A673 (cell line): ENCODE data around the gene MLST8. TPM values are rescaled to one million over a fixed set of nuclear protein-coding genes. Genes with fewer than 3 reads are reported as not detected.
"Not testable (repeated sequence)": the region's sequence is repeated elsewhere in the genome, so short reads cannot be mapped to it uniquely, and the experiment has no call there.

Experiments used
- BruUV-seq: library from RNA; stranded (reverse); fragments of 400-500 nt; replicated peaks from 2 replicates; lab custom pipeline; 2021; lab: Mats Ljungman, UMichigan
- CTCF ChIA-PET: fragments of 300-600 bp; sonication (Branson Sonifier 250); formaldehyde crosslinking; loops from one replicate; lab custom pipeline; 2022; ENCODE audit warnings: antibody characterized with exemption; lab: Charles Lee
- POLR2A ChIA-PET: fragments of 300-600 bp; sonication (Branson Sonifier 250); formaldehyde crosslinking; loops from one replicate; lab custom pipeline; 2022; ENCODE audit warnings: antibody characterized with exemption; ENCODE audit not compliant: low non-redundant PET; lab: Charles Lee
- DNase-seq: peaks from one replicate; pipeline ENCODE4 v3.0.0-alpha.2; 2015; ENCODE audit warnings: low spot score
- H3K27ac ChIP-seq: fragments of 200-600 bp; sonication (generic); 2 replicates; pipeline ENCODE4 v1.5.1; 2016; ENCODE audit warnings: mixed run types, low read depth, mild to moderate bottlenecking, mixed read lengths, antibody characterized with exemption, low read length; ENCODE audit not compliant: poor library complexity, severe bottlenecking
- H3K27me3 ChIP-seq: fragments of 200-600 bp; sonication (generic); replicated peaks from 2 replicates; pipeline ENCODE4 v1.6.1; 2017; ENCODE audit warnings: mixed run types, low read depth, mild to moderate bottlenecking, mixed read lengths, antibody characterized with exemption, low read length; ENCODE audit not compliant: insufficient read depth, poor library complexity
- H3K36me3 ChIP-seq: fragments of 200-600 bp; sonication (generic); 2 replicates; pipeline ENCODE4 v1.6.1; 2016; ENCODE audit warnings: mixed run types, mild to moderate bottlenecking, mixed read lengths, antibody characterized with exemption, low read length; ENCODE audit not compliant: insufficient read depth, poor library complexity, severe bottlenecking
- H3K4me1 ChIP-seq: fragments of 200-600 bp; sonication (generic); 2 replicates; pipeline ENCODE4 v1.6.1; 2017; ENCODE audit warnings: mixed run types, mild to moderate bottlenecking, mixed read lengths, antibody characterized with exemption, low read length; ENCODE audit not compliant: insufficient read depth, poor library complexity, severe bottlenecking
- H3K4me3 ChIP-seq: fragments of 200-600 bp; sonication (generic); 2 replicates; pipeline ENCODE4 v1.5.1; 2016; ENCODE audit warnings: low read depth, mixed run types, mild to moderate bottlenecking, mixed read lengths, low read length; ENCODE audit not compliant: poor library complexity, severe bottlenecking
- H3K9me3 ChIP-seq: fragments of 200-600 bp; sonication (generic); 2 replicates; pipeline ENCODE4 v1.6.1; 2016; ENCODE audit warnings: mixed run types, low read depth, mild to moderate bottlenecking, mixed read lengths, antibody characterized with exemption, low read length; ENCODE audit not compliant: poor library complexity, severe bottlenecking
- CTCF ChIP-seq: fragments of 300-800, 200-600 bp; sonication (generic); conservative IDR thresholded peaks from 2 replicates; pipeline ENCODE4 v1.5.1; 2017; ENCODE audit warnings: low read depth, mild to moderate bottlenecking, antibody characterized with exemption, low read length, moderate library complexity, mixed read lengths
- EZH2 ChIP-seq: fragments of 200-600 bp; sonication (generic); IDR thresholded peaks from 2 replicates; pipeline ENCODE4 v1.6.1; 2017; ENCODE audit warnings: borderline replicate concordance, low read depth, mild to moderate bottlenecking, mixed read lengths, antibody characterized with exemption, low read length; ENCODE audit not compliant: poor library complexity, severe bottlenecking
- intact Hi-C: fragments of 100-400 bp; cut with micrococcal nuclease; formaldehyde crosslinking; loops from one replicate; pipeline ENCODE4 v1.10.0; 2022; ENCODE audit not compliant: unreplicated experiment
- total RNA-seq: library from RNA; stranded (reverse); gene quantifications from 2 replicates; pipeline ENCODE4 v1.2.3, GENCODE V29; 2021

Gene MLST8
- total RNA-seq, 1 experiment from 2014 or later = 58.3 TPM

DNA sequence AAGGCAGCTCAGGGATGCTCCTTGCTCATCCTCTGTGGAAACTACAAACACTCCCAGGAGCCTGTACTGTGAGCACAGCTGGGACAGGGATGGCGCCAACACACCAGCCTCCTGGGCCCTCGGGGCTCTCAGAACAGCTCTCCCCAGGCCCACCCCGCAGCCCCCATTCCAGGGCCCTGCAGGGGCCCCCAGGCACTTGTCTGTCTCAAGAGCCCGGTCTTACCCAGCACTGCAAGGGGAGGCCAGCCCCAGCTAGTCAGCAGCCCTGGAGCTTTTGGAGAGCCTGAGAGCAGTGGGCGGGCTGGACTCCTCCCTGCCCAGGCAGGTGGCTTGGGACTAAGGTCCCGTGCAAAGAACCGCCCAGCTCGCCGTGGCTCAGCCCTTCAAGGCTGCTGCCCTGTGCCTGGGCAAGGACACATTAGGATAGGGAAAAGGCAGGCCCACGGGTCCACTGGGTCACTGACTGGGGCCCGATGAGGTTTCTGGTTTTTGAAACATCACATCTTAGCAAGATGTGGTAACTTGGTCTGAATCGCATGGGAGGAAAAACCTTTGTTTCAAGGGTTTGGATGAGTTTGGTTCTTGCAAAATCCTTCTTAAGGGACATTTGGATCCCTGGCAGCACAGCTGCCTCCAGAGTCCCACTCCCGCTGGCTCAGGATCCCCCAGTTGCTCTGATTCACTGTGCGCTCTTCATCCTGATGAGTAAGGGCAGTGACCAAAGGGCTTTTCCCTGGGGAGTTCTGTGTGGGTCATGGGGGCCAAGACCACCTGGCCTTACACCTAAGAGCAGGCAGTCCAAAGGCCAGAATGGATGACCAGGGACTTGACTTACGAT lies 33.8 kb downstream of the MLST8 start:
- no peaks in the 10 kb centered on the region for H3K27me3 ChIP-seq
- peaks cover 35% of the 10 kb centered on the region for H3K36me3 ChIP-seq
- no peak for DNase-seq
- H3K27ac ChIP-seq = no peak overlapping the region
- intact Hi-C loops = no loop called here
- H3K4me3 ChIP-seq = no peak overlapping the region
- no peaks in the 10 kb centered on the region for H3K4me1 ChIP-seq
- ChIA-PET CTCF (interaction anchor here (0.5 kb wide), 1 partner anchor 16 kb away, joined by 5 read pairs; no protein-coding TSS in a partner anchor), POLR2A (no interaction called here)
- no peak for TF ChIP-seq CTCF
- TF ChIP-seq EZH2 = no peak
- no peaks in the 10 kb centered on the region for H3K9me3 ChIP-seq
- BruUV-seq = no TSS peak

GRCh38 chr16:2240331-2240730 lies 35.1 kb downstream of the MLST8 start:
- DNase-seq, H3K4me1 ChIP-seq, H3K4me3 ChIP-seq, H3K9me3 ChIP-seq, CTCF ChIA-PET, intact Hi-C loops, H3K27me3 ChIP-seq, H3K27ac ChIP-seq, POLR2A ChIA-PET: not testable (repeated sequence)
- H3K36me3 ChIP-seq = peaks cover 38% of the 10 kb centered on the region
- BruUV-seq = TSS peak; percentile 22

- no peak overlapping the region for H3K4me3 ChIP-seq
- intact Hi-C loops = no loop called here
- H3K4me1 ChIP-seq = no peaks in the 10 kb centered on the region
- peaks cover 48% of the 10 kb centered on the region for H3K36me3 ChIP-seq
- no peaks in the 10 kb centered on the region for H3K27me3 ChIP-seq
- TF ChIP-seq EZH2 = no peak
- TF ChIP-seq CTCF = no peak
- DNase-seq = no peak
- no peak overlapping the region for H3K27ac ChIP-seq
- CTCF ChIA-PET = no interaction called here
- H3K9me3 ChIP-seq = no peaks in the 10 kb centered on the region
- POLR2A ChIA-PET = no interaction called here
- BruUV-seq = no TSS peak
These were observed 37.3 kb downstream of the MLST8 start for GRCh38 chr16:2242598-2242997.
